GDM1 (cell line): Measurements from ENCODE around the gene ITGA8.
"Not testable (repeated sequence)": the region's sequence is repeated elsewhere in the genome, so short reads cannot be mapped to it uniquely, and the experiment has no call there.

Experiments
- DNase-seq: peaks from one replicate; lab custom pipeline; 2025; lab: John Stamatoyannopoulos, UW

Gene ITGA8

GRCh38 chr10:15494850-15495506, 224.7 kb downstream of the ITGA8 start:
- no peak for DNase-seq

DNA sequence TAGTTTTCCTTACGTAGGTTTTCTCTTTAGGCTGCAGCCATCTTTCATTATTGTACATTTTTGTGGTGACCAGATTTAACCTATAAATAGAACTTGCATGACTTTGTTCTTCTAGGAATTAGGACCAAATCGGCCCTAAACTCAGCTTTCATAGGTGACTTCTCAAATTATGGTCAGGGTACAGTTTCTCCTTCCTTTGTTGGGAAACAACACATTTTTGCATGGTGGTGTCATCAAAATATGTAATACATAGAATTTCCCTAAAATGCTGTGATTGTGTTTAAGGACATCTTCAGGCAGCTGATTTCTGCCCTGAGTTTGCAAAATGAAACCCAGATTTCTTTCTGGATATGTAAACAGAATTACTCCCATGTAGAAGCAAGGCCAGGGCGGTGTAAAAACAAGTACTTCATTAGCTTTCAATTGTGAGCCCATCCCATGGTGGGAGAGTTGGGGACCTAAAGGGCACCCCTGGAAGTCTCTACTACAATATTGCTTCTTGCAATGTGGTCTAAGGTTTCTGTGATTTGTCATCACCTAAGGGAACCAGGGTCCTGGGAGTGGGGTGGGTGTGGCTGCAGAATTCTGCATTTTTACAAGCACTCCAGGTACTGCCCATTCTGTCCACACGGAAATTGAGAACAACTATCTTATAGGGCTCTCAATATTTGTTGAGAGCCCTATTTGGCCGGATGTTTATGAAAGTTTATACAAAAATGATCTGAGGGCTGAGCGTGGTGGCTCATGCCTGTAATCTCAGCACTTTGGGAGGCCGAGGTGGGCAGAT, 227.7 kb downstream of the ITGA8 start:
- DNase-seq = no peak

- no peak for DNase-seq
Measured at GRCh38 chr10:15489431-15489830, 230.3 kb downstream of the ITGA8 start.

DNA sequence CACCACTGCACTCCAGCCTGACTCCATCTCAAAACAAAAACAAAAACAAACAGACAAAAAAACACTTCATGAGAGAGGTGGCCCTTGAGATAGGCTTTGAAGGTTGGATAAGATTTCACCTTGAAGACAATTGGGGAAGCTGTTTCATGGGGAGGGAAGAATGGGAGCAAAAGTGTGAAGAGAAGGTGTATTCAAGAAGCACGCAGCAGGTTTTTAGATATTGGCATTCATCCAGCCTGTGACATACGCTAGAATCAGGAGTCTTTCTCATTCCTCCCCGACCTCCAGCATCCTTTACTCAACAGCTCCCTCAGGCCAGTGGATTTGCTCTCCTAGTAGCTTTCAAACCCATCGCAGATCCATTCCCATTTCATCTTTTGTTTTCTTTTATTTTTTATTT, 232.3 kb downstream of the ITGA8 start:
- DNase-seq = no peak

- DNase-seq = no peak
Measured at GRCh38 chr10:15486404-15486803, 233.3 kb downstream of the ITGA8 start.

DNA sequence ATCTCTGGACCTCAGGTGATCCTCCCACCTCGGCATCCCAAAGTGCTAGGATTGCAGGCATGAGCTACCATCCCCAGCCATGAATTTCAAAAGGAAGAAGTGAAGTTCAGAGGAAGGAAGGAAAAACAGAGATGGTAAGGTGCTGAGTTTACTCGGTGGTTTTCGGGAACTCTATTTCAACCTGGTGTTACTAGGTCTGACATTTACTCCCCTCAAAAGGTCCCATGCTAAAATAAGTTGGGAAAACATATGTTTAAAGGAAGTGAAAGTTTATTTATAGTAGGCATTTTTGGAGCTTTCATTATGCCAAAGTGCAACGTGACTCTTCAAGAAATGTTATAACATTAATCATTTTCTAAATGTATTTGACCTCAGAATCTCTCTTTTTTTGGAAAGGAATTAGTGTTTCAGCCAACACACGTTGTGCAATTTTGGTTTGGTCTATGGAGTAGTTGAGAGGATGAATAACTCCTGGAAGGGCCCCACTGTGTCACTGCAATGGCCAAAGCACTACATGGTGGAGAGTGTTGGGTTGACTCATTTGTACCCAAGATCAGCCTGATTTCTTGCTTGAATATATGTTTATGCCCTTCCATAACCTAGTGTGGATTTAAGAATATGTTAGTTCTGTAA, 233.9 kb downstream of the ITGA8 start:
- DNase-seq = no peak

- DNase-seq = no peak
Measured at GRCh38 chr10:15485027-15485426, 234.7 kb downstream of the ITGA8 start.

- DNase-seq = no peak
Measured at GRCh38 chr10:15484128-15484527, 235.6 kb downstream of the ITGA8 start.

DNA sequence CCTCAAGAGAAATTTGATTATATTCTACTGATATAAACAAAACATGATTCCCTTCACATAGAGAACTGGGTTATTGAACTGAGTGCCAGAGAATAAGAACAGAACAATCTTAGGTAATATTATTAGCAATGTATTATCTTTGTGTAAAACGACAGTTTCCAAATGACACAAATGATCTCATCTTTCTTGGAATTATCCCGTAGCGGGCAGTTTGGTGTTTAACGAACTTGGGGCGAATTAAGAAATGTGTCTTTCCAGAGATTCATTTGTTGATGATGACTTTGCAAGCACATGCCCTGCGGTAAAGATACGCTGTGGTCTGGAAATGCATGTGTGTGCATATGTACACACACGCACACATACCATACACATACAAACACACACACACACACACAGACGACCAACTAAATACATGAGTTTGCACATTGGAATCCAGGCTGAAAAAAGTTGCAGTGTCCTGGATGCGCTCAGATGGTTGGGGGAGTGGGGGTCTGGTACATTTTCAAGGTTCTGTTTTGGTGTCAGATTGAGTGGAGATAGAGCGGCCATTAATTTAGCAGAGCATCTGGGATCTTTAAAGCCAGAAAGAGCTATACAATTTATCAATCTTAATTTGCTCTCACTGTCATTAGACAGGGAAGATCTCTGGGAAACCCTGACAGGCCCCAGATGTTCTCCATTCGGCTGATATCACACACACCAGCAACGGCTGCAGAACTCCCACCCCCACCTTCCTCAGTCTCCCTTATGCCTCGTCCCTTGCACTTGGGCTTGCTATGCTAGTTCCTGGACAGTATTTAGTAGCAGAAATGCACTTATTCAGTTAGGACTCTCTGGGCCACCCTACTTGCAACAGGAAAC, 236.3 kb downstream of the ITGA8 start:
- no peak for DNase-seq

DNA sequence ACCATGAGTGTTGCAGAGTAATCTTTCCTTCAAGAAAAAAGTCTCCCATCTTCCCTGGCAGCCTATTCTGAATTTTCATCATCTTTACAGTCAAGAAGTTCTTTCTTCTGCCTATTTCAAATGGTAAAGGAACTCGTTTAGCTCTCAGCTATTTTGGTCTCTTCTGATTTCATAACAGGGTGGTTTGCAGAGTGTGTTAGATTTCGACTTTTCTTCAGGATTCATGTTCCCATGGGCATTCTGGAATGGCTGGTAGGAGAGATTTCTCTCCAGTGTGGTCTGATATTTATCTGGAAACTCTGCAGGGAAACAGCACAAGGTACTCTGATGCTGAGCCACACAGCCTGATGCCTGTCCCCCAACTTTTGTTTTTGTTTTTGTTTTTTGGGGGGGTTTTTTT, 237.6 kb downstream of the ITGA8 start:
- no peak for DNase-seq

- no peak for DNase-seq
Measured at GRCh38 chr10:15478950-15479349, 240.8 kb downstream of the ITGA8 start.

DNA sequence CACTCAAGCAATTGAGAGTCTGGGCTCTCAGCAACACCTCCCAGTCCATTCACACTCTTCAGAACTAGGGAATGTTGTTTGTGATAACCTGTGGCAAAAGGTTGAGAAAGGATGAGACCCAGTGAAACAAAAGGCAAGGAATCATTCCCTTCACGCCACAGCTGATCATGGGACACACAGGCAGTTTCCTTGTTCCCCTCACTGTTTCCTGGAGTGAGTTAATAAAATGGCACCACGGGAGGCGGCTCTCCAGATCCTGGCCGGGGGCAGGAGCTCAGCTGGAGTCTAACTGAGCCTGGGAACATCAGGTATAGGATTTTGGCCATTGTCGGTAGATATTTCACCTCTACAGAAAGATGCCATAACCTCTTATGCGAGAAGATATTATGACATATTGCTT, 241.3 kb downstream of the ITGA8 start:
- DNase-seq = no peak

DNA sequence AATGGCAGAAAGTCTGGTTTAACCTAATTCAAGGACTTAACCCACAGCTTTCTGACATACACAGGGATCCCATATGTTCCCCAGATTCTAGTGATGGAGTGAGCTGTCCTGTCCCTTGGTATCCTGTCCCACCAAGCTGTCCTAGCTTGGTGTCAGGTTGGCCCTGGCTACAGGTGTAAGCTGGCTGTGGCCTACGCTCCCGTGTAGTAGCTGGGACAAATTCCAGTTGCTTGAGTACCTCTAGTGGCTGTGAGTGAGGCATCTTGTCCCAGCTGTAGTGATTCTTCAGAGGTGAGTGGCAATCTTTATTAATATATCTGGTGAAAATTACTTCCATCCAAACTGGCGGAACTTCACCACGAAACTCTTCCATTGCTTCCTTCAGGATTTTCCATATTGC, 243.4 kb downstream of the ITGA8 start:
- DNase-seq = no peak

DNA sequence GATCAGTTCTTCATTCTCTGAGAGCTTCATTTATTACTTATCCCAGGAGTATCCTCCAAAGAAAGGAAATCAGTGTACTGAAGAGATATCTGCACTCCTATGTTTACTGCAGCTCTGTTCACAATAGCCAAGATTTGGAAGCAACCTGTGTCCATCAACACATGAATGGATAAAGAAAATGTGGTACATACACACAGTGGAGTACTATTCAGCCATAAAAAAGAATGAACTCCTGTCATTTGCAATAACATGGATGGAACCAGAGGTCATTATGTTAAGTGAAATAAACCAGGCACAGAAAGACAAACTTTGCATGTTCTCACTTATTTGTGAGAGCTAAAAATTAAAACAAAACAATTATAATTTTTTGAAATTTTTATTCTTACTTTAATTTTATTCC, 244.3 kb downstream of the ITGA8 start:
- DNase-seq = not testable (repeated sequence)

GRCh38 chr10:15474671-15475070, 245.1 kb downstream of the ITGA8 start:
- no peak for DNase-seq

GRCh38 chr10:15473396-15473767, 246.3 kb downstream of the ITGA8 start:
- no peak for DNase-seq

DNA sequence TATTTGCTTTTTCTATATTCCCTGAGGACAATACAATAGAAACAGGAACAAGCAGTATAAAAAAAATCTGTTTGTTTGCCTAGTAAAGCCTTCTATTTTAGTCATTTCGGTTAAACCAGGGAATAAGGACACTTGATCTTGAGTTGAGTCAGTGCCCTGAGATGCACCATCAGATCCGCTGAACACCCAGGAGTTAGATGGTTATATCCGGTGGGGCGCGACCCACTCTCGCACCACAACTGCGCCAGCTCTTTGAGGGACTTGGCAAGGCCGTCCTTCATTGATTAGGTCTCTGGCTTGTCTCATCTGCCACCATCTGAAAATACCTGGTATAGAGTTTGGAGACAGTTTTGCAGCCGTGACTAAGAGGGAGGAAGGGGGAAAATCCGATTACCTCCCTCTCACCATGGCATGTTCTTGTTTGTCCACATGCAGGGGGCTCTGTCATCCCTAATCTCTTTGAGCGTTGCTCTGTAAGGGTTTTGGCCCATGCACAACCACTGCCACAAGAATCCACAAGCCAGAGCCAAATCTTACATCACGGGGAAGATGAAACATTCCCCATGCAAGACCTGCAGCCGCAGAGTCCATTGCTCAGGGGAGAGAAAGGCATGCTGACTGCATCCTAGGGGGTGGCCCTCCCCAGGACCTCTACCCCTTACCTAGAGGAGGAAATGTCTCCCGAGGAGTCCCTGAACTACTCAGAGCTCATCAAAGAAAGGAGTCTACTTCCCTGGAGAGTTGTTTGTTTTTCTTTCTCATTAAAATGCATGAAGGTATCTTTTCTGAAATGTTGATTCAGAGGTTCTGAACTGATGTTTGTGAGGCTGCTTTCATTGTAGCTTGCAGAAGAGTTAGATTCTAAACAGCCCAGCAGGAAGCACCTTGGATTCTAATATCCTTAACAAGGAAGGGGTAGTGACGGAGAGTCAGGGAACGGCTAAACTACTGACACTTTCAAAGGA, 247.0 kb downstream of the ITGA8 start:
- DNase-seq = no peak

DNA sequence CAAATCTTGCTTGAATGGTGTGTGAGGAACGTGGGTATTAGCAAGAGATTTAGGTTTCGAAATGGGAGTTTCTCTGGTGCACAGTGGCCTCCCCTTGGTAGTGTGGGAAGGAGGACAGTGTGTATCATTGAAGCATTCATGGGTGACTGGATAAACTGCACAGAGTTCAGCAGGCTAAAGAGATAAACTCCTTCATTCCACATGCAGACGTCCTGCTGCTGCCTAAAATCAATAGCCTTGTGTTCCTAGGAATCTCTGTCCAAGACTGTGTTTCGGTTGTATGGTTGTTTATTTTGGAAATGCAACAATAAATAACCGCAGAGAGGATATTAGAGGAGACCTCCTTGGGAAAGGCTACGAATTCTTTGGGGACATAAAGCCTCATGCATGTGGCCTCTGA, 247.7 kb downstream of the ITGA8 start:
- DNase-seq = no peak

- DNase-seq = no peak
Measured at GRCh38 chr10:15469111-15469510, 250.6 kb downstream of the ITGA8 start.

GRCh38 chr10:15464381-15464780, 255.3 kb downstream of the ITGA8 start:
- no peak for DNase-seq
